HEK293 (cell line): ENCODE measurements around the gene PSAPL1.
A peak's percentile ranks its signal among the peaks of the same experiment; 100 is the strongest.

Experiments
- CTCF ChIA-PET: fragments of 350-600 bp; formaldehyde crosslinking; extraction: SDS; loops from one replicate; lab custom pipeline; 2021; ENCODE audit warnings: antibody characterized with exemption; lab: Yijun Ruan, JAX
- POLR2A ChIA-PET: fragments of 300-600 bp; formaldehyde crosslinking; extraction: SDS; loops from one replicate; lab custom pipeline; 2020; ENCODE audit warnings: antibody characterized with exemption, inconsistent platforms; lab: Yijun Ruan, JAX
- H3K27ac ChIP-seq: fragments of 200-500 bp; sonication (Bioruptor generic); 2 replicates; pipeline ENCODE4 v1.5.1; 2014; ENCODE audit warnings: low read depth, low read length, control low read depth, inconsistent platforms; ENCODE audit errors: extremely low read depth
- H3K36me3 ChIP-seq, 2 experiments: fragments of 200-500 bp in 1 of 2; sonication (Bioruptor generic) in 1 of 2; 1 replicate in 1 of 2; 2 replicates in 1 of 2; pipeline ENCODE4 v1.5.1; 2014 to 2017; ENCODE audit warnings: inconsistent platforms in 2 of 2, low read length in 2 of 2; ENCODE audit not compliant: control insufficient read depth in 2 of 2, insufficient read depth in 1 of 2
- H3K4me1 ChIP-seq: fragments of 200-500 bp; sonication (Bioruptor generic); 2 replicates; pipeline ENCODE4 v1.5.1; 2014; ENCODE audit warnings: mild to moderate bottlenecking, low read length, inconsistent platforms; ENCODE audit not compliant: control insufficient read depth, insufficient read depth
- H3K4me3 ChIP-seq: 2 replicates; pipeline ENCODE4 v1.5.1; 2011; ENCODE audit warnings: low read depth, mild to moderate bottlenecking, control low read depth, low read length, moderate library complexity
- H3K9me3 ChIP-seq: fragments of 200-500 bp; sonication (Bioruptor generic); 2 replicates; pipeline ENCODE4 v1.5.1; 2014; ENCODE audit warnings: low read depth, low read length, inconsistent platforms; ENCODE audit not compliant: control insufficient read depth, insufficient read depth
- BCL11A ChIP-seq: fragments of 450-650 bp; formaldehyde crosslinking; IDR thresholded peaks from 2 replicates; pipeline ENCODE4 v1.5.1; 2016; ENCODE audit warnings: low read depth, missing biosample characterization, missing genetic modification characterization
- FEZF1 ChIP-seq: fragments of 450-650 bp; formaldehyde crosslinking; IDR thresholded peaks from 2 replicates; pipeline ENCODE4 v1.5.1; 2016; ENCODE audit warnings: missing biosample characterization, missing genetic modification characterization
- GFI1B ChIP-seq: fragments of 450-650 bp; formaldehyde crosslinking; IDR thresholded peaks from 2 replicates; pipeline ENCODE4 v1.5.1; 2016; ENCODE audit warnings: missing biosample characterization, missing genetic modification characterization
- HOXC10 ChIP-seq: sonication (generic); formaldehyde crosslinking; IDR thresholded peaks from 2 replicates; pipeline ENCODE4 v1.8.1; 2023; ENCODE audit warnings: mild to moderate bottlenecking, missing genetic modification reagents
- MZF1 ChIP-seq: fragments of 450-650 bp; formaldehyde crosslinking; IDR thresholded peaks from 2 replicates; pipeline ENCODE4 v1.5.1; 2017; ENCODE audit warnings: missing biosample characterization, missing genetic modification characterization, borderline replicate concordance
- PRDM1 ChIP-seq: fragments of 450-650 bp; formaldehyde crosslinking; IDR thresholded peaks from 2 replicates; pipeline ENCODE4; 2016; ENCODE audit warnings: missing biosample characterization, missing genetic modification characterization
- RBAK ChIP-seq: fragments of 450-650 bp; formaldehyde crosslinking; IDR thresholded peaks from 2 replicates; pipeline ENCODE4 v1.5.1; 2016; ENCODE audit warnings: missing biosample characterization, missing genetic modification characterization
- ZNF146 ChIP-seq: fragments of 450-650 bp; formaldehyde crosslinking; IDR thresholded peaks from 2 replicates; pipeline ENCODE4 v1.5.1; 2016; ENCODE audit warnings: missing biosample characterization, missing genetic modification characterization
- ZNF157 ChIP-seq: fragments of 450-650 bp; formaldehyde crosslinking; IDR thresholded peaks from 2 replicates; pipeline ENCODE4 v1.5.1; 2016; ENCODE audit warnings: missing biosample characterization, missing genetic modification characterization
- ZNF214 ChIP-seq: fragments of 450-650 bp; formaldehyde crosslinking; IDR thresholded peaks from 2 replicates; pipeline ENCODE4 v1.5.1; 2017; ENCODE audit warnings: missing biosample characterization, mild to moderate bottlenecking, missing genetic modification characterization, borderline replicate concordance
- ZNF24 ChIP-seq: fragments of 450-650 bp; formaldehyde crosslinking; IDR thresholded peaks from 2 replicates; pipeline ENCODE4 v1.5.1; 2016; ENCODE audit warnings: missing biosample characterization, missing genetic modification characterization
- ZNF248 ChIP-seq: fragments of 450-650 bp; formaldehyde crosslinking; IDR thresholded peaks from 2 replicates; pipeline ENCODE4 v1.5.1; 2017; ENCODE audit warnings: missing biosample characterization, missing genetic modification characterization
- ZNF292 ChIP-seq: fragments of 450-650 bp; formaldehyde crosslinking; IDR thresholded peaks from 2 replicates; pipeline ENCODE4 v1.5.1; 2016; ENCODE audit warnings: low read depth, missing biosample characterization, missing genetic modification characterization, borderline replicate concordance
- ZNF354C ChIP-seq: fragments of 450-650 bp; formaldehyde crosslinking; IDR thresholded peaks from 2 replicates; pipeline ENCODE4 v1.5.1; 2016; ENCODE audit warnings: missing biosample characterization, missing genetic modification characterization, low read depth, borderline replicate concordance
- ZNF366 ChIP-seq: fragments of 450-650 bp; formaldehyde crosslinking; conservative IDR thresholded peaks from 2 replicates; pipeline ENCODE4 v1.5.1; 2016; ENCODE audit warnings: missing biosample characterization, missing genetic modification characterization
- ZNF549 ChIP-seq: fragments of 450-650 bp; IDR thresholded peaks from 2 replicates; pipeline ENCODE4 v1.5.1; 2018; ENCODE audit warnings: missing biosample characterization, missing genetic modification characterization, mild to moderate bottlenecking, inconsistent platforms, moderate library complexity
- ZNF558 ChIP-seq: fragments of 450-650 bp; formaldehyde crosslinking; IDR thresholded peaks from 2 replicates; pipeline ENCODE4 v1.5.1; 2016; ENCODE audit warnings: missing biosample characterization, missing genetic modification characterization
- ZNF600 ChIP-seq: fragments of 450-650 bp; formaldehyde crosslinking; IDR thresholded peaks from 2 replicates; pipeline ENCODE4 v1.5.1; 2016; ENCODE audit warnings: missing biosample characterization, missing genetic modification characterization
- ZNF664 ChIP-seq: fragments of 450-650 bp; formaldehyde crosslinking; IDR thresholded peaks from 2 replicates; pipeline ENCODE4 v1.5.1; 2016; ENCODE audit warnings: missing biosample characterization, missing genetic modification characterization
- ZNF837 ChIP-seq: fragments of 450-650 bp; formaldehyde crosslinking; IDR thresholded peaks from 2 replicates; pipeline ENCODE4 v1.5.1; 2016; ENCODE audit warnings: missing biosample characterization, missing genetic modification characterization
- ZNF843 ChIP-seq: fragments of 450-650 bp; formaldehyde crosslinking; IDR thresholded peaks from 2 replicates; pipeline ENCODE4 v1.5.1; 2016; ENCODE audit warnings: missing biosample characterization, missing genetic modification characterization
- TF ChIP-seq, protein P1 (sequence below): fragments of 450-650 bp; formaldehyde crosslinking; conservative IDR thresholded peaks from 2 replicates; pipeline ENCODE4 v1.5.1; 2016; ENCODE audit warnings: low read depth, missing biosample characterization, missing genetic modification characterization
- TF ChIP-seq, protein P2 (sequence below): fragments of 450-650 bp; formaldehyde crosslinking; IDR thresholded peaks from 2 replicates; pipeline ENCODE4 v1.5.1; 2016; ENCODE audit warnings: missing biosample characterization, missing genetic modification characterization
- TF ChIP-seq, protein P3 (sequence below): fragments of 450-650 bp; formaldehyde crosslinking; IDR thresholded peaks from 2 replicates; pipeline ENCODE4 v1.5.1; 2016; ENCODE audit warnings: missing biosample characterization, missing genetic modification characterization
- TF ChIP-seq, protein P4 (sequence below): fragments of 450-650 bp; formaldehyde crosslinking; IDR thresholded peaks from 2 replicates; pipeline ENCODE4 v1.5.1; 2017; ENCODE audit warnings: missing biosample characterization, missing genetic modification characterization
- TF ChIP-seq, protein P5 (sequence below): fragments of 450-650 bp; formaldehyde crosslinking; IDR thresholded peaks from 2 replicates; pipeline ENCODE4 v1.5.1; 2016; ENCODE audit warnings: missing biosample characterization, missing genetic modification characterization

Gene PSAPL1

DNA sequence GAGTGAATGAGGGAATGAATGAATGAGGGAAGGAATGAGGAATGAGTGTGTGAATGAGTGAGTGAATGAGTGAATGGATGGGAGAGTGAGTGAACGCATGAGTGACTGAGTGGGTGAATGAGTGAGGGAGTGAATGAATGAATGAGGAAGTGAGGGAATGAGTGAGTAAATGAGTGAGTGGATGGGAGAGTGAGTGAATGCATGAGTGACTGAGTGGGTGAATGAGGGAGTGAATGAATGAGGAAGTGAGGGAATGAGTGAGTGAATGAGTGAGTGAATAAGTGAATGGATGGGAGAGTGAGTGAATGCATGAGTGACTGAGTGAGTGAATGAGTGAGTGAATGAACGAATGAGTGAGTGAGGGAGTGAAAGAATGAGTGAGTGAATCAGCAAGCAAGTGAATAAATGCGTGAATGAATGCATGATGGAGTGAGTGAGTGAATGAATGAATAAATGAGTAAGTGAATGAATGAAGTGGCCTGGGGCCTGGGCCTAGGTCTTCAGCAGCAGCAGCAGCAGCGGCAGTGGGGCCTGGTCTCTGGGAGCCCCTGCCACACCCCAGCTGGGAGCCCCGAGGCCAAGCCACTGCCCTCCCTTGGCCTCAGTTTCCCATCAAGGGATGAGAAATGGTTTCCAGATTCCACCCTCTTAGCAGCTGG, 16.2 kb upstream of the PSAPL1 start:
- CTCF ChIA-PET = interaction anchor here (0.9 kb wide), 1 partner anchor 116 kb away, joined by 3 read pairs; no protein-coding TSS in a partner anchor

More for the DNA sequence above, 16.2 kb upstream of the PSAPL1 start:
- TF ChIP-seq HOXC10 (CRISPR knock-in tag) (no peak), ZNF366 (tag by site-specific recombination) (peak; percentile 82), ZNF354C (tag by site-specific recombination) (no peak), ZNF843 (no peak), ZNF24 (tag by site-specific recombination) (peak; percentile 72), ZNF837 (tag by site-specific recombination) (no peak), MZF1 (no peak), ZNF600 (tag by site-specific recombination) (no peak), FEZF1 (tag by site-specific recombination) (no peak), GFI1B (no peak), ZNF214 (tag by site-specific recombination) (no peak), PRDM1 (tag by site-specific recombination) (peak; percentile 98), ZNF558 (tag by site-specific recombination) (no peak), ZNF146 (no peak), BCL11A (tag by site-specific recombination) (no peak), RBAK (tag by site-specific recombination) (no peak), ZNF292 (no peak), ZNF157 (tag by site-specific recombination) (no peak), ZNF549 (no peak), ZNF664 (tag by site-specific recombination) (no peak), ZNF248 (no peak)
- TF ChIP-seq, protein P1, sequence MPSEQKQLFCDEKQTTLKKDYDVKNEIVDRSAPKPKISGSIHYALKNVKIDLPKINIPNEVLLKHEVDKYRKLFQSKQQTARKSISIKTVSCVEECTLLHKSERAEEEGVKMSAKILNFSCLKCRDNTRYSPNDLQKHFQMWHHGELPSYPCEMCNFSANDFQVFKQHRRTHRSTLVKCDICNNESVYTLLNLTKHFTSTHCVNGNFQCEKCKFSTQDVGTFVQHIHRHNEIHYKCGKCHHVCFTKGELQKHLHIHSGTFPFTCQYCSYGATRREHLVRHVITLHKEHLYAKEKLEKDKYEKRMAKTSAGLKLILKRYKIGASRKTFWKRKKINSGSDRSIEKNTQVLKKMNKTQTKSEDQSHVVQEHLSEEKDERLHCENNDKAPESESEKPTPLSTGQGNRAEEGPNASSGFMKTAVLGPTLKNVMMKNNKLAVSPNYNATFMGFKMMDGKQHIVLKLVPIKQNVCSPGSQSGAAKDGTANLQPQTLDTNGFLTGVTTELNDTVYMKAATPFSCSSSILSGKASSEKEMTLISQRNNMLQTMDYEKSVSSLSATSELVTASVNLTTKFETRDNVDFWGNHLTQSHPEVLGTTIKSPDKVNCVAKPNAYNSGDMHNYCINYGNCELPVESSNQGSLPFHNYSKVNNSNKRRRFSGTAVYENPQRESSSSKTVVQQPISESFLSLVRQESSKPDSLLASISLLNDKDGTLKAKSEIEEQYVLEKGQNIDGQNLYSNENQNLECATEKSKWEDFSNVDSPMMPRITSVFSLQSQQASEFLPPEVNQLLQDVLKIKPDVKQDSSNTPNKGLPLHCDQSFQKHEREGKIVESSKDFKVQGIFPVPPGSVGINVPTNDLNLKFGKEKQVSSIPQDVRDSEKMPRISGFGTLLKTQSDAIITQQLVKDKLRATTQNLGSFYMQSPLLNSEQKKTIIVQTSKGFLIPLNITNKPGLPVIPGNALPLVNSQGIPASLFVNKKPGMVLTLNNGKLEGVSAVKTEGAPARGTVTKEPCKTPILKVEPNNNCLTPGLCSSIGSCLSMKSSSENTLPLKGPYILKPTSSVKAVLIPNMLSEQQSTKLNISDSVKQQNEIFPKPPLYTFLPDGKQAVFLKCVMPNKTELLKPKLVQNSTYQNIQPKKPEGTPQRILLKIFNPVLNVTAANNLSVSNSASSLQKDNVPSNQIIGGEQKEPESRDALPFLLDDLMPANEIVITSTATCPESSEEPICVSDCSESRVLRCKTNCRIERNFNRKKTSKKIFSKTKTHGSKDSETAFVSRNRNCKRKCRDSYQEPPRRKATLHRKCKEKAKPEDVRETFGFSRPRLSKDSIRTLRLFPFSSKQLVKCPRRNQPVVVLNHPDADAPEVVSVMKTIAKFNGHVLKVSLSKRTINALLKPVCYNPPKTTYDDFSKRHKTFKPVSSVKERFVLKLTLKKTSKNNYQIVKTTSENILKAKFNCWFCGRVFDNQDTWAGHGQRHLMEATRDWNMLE = no peak
- TF ChIP-seq, protein P2, sequence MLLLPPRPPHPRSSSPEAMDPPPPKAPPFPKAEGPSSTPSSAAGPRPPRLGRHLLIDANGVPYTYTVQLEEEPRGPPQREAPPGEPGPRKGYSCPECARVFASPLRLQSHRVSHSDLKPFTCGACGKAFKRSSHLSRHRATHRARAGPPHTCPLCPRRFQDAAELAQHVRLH (tag by site-specific recombination) = no peak
- TF ChIP-seq, protein P3, sequence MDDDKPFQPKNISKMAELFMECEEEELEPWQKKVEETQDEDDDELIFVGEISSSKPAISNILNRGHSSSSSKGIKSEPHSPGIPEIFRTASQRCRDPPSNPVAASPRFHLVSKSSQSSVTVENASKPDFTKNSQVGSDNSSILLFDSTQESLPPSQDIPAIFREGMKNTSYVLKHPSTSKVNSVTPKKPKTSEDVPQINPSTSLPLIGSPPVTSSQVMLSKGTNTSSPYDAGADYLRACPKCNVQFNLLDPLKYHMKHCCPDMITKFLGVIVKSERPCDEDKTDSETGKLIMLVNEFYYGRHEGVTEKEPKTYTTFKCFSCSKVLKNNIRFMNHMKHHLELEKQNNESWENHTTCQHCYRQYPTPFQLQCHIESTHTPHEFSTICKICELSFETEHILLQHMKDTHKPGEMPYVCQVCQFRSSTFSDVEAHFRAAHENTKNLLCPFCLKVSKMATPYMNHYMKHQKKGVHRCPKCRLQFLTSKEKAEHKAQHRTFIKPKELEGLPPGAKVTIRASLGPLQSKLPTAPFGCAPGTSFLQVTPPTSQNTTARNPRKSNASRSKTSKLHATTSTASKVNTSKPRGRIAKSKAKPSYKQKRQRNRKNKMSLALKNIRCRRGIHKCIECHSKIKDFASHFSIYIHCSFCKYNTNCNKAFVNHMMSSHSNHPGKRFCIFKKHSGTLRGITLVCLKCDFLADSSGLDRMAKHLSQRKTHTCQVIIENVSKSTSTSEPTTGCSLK (tag by site-specific recombination) = no peak
- TF ChIP-seq, protein P4, sequence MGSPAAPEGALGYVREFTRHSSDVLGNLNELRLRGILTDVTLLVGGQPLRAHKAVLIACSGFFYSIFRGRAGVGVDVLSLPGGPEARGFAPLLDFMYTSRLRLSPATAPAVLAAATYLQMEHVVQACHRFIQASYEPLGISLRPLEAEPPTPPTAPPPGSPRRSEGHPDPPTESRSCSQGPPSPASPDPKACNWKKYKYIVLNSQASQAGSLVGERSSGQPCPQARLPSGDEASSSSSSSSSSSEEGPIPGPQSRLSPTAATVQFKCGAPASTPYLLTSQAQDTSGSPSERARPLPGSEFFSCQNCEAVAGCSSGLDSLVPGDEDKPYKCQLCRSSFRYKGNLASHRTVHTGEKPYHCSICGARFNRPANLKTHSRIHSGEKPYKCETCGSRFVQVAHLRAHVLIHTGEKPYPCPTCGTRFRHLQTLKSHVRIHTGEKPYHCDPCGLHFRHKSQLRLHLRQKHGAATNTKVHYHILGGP = no peak
- TF ChIP-seq, protein P5, sequence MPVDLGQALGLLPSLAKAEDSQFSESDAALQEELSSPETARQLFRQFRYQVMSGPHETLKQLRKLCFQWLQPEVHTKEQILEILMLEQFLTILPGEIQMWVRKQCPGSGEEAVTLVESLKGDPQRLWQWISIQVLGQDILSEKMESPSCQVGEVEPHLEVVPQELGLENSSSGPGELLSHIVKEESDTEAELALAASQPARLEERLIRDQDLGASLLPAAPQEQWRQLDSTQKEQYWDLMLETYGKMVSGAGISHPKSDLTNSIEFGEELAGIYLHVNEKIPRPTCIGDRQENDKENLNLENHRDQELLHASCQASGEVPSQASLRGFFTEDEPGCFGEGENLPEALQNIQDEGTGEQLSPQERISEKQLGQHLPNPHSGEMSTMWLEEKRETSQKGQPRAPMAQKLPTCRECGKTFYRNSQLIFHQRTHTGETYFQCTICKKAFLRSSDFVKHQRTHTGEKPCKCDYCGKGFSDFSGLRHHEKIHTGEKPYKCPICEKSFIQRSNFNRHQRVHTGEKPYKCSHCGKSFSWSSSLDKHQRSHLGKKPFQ (tag by site-specific recombination) = no peak
- Histone ChIP-seq H3K4me3 (no peak overlapping the region), H3K27ac (no peak overlapping the region), H3K36me3 (no peaks in the 10 kb centered on the region), H3K4me1 (no peaks in the 10 kb centered on the region), H3K9me3 (no peaks in the 10 kb centered on the region)
- POLR2A ChIA-PET = no interaction called here
